HL-60 (cell line): ENCODE results near the gene MS4A2.
"Not testable (repeated sequence)": the region's sequence is repeated elsewhere in the genome, so short reads cannot be mapped to it uniquely, and the experiment has no call there.

Experiments used
- DNase-seq, 2 experiments: peaks; one replicate each; pipeline ENCODE4 v3.0.0-alpha.2; 2010 to 2020; ENCODE audit warnings: low read depth in 1 of 2, low spot score in 1 of 2
- H3K27ac ChIP-seq: fragments of 250-450 bp; sonication (Bioruptor Pico); replicated peaks from 2 replicates; pipeline ENCODE4 v1.5.1; 2020; ENCODE audit warnings: mild to moderate bottlenecking, moderate library complexity
- H3K27me3 ChIP-seq: fragments of 250-450 bp; sonication (Bioruptor Pico); 2 replicates; pipeline ENCODE4 v1.5.1; 2021; ENCODE audit warnings: mild to moderate bottlenecking, moderate library complexity; ENCODE audit not compliant: insufficient read depth, poor library complexity, severe bottlenecking
- H3K4me3 ChIP-seq: replicated peaks from 2 replicates; pipeline ENCODE4 v1.5.1; 2011; ENCODE audit warnings: mild to moderate bottlenecking, control low read depth, low read length; ENCODE audit not compliant: insufficient read depth
- GABPA ChIP-seq: IDR thresholded peaks from 2 replicates; pipeline ENCODE4 v1.6.1; 2012; ENCODE audit warnings: low read depth
- POLR2AphosphoS5 ChIP-seq: IDR thresholded peaks from 2 replicates; pipeline ENCODE4 v1.6.1; 2012; ENCODE audit warnings: low read depth
- SPI1 ChIP-seq: IDR thresholded peaks from 2 replicates; pipeline ENCODE4 v1.6.1; 2012; ENCODE audit warnings: low read depth, mild to moderate bottlenecking, borderline replicate concordance
- TF ChIP-seq, protein P1 (sequence below): IDR thresholded peaks from one replicate; pipeline ENCODE4 v1.5.1; 2011; ENCODE audit warnings: low read length, control low read depth, inconsistent platforms; ENCODE audit not compliant: insufficient read depth
- TF ChIP-seq, protein P2 (sequence below): IDR thresholded peaks from 2 replicates; pipeline ENCODE4 v1.6.1; 2012; ENCODE audit warnings: low read depth; ENCODE audit not compliant: insufficient replicate concordance

Gene MS4A2

GRCh38 chr11:60065801-60066200, 22.7 kb upstream of the MS4A2 start:
- 0 out of 2 replicates have a peak overlapping the region, but pooled peaks have one; percentile 3 for H3K27ac ChIP-seq
- no peak overlapping the region for H3K4me3 ChIP-seq
- no peaks in the 10 kb centered on the region for H3K27me3 ChIP-seq
- TF ChIP-seq GABPA = no peak
- TF ChIP-seq, protein P1, sequence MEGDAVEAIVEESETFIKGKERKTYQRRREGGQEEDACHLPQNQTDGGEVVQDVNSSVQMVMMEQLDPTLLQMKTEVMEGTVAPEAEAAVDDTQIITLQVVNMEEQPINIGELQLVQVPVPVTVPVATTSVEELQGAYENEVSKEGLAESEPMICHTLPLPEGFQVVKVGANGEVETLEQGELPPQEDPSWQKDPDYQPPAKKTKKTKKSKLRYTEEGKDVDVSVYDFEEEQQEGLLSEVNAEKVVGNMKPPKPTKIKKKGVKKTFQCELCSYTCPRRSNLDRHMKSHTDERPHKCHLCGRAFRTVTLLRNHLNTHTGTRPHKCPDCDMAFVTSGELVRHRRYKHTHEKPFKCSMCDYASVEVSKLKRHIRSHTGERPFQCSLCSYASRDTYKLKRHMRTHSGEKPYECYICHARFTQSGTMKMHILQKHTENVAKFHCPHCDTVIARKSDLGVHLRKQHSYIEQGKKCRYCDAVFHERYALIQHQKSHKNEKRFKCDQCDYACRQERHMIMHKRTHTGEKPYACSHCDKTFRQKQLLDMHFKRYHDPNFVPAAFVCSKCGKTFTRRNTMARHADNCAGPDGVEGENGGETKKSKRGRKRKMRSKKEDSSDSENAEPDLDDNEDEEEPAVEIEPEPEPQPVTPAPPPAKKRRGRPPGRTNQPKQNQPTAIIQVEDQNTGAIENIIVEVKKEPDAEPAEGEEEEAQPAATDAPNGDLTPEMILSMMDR = no peak
- no peak for TF ChIP-seq SPI1
- TF ChIP-seq, protein P2, sequence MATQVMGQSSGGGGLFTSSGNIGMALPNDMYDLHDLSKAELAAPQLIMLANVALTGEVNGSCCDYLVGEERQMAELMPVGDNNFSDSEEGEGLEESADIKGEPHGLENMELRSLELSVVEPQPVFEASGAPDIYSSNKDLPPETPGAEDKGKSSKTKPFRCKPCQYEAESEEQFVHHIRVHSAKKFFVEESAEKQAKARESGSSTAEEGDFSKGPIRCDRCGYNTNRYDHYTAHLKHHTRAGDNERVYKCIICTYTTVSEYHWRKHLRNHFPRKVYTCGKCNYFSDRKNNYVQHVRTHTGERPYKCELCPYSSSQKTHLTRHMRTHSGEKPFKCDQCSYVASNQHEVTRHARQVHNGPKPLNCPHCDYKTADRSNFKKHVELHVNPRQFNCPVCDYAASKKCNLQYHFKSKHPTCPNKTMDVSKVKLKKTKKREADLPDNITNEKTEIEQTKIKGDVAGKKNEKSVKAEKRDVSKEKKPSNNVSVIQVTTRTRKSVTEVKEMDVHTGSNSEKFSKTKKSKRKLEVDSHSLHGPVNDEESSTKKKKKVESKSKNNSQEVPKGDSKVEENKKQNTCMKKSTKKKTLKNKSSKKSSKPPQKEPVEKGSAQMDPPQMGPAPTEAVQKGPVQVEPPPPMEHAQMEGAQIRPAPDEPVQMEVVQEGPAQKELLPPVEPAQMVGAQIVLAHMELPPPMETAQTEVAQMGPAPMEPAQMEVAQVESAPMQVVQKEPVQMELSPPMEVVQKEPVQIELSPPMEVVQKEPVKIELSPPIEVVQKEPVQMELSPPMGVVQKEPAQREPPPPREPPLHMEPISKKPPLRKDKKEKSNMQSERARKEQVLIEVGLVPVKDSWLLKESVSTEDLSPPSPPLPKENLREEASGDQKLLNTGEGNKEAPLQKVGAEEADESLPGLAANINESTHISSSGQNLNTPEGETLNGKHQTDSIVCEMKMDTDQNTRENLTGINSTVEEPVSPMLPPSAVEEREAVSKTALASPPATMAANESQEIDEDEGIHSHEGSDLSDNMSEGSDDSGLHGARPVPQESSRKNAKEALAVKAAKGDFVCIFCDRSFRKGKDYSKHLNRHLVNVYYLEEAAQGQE = no peak
- TF ChIP-seq POLR2AphosphoS5 = no peak
- no peak for DNase-seq

DNA sequence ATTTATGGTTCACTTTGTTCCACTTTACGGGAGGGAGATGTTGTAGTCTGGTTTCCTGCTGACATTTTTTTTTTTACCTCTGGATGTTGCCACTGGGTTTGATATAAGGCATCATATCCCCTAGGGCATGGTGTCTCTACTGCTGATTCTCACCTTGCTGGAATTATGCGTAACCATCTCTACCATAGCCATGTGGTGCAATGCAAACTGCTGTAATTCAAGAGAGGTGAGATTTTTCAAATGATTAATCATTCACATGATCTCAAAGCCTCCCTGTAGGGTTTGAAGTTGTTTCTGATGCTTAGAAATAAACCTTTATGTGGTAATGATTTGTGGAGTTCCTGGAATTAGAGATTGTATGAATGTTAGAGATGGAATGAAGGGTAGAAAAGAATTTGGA, 19.0 kb upstream of the MS4A2 start:
- Histone ChIP-seq H3K27ac (no peak overlapping the region), H3K27me3 (no peaks in the 10 kb centered on the region), H3K4me3 (no peak overlapping the region)
- no peak for DNase-seq
- TF ChIP-seq, protein P1 = no peak
- TF ChIP-seq SPI1 (no peak), POLR2AphosphoS5 (no peak), GABPA (no peak)
- TF ChIP-seq, protein P2 = no peak

GRCh38 chr11:60071644-60072043, 16.8 kb upstream of the MS4A2 start:
- not testable (repeated sequence) for H3K27ac ChIP-seq, H3K27me3 ChIP-seq, DNase-seq, H3K4me3 ChIP-seq

GRCh38 chr11:60077216-60077817, 11.1 kb upstream of the MS4A2 start:
- no peak for DNase-seq
- TF ChIP-seq, protein P1 = no peak
- TF ChIP-seq POLR2AphosphoS5 (no peak), GABPA (no peak), SPI1 (no peak)
- TF ChIP-seq, protein P2 = no peak
- Histone ChIP-seq H3K27me3 (no peaks in the 10 kb centered on the region), H3K4me3 (no peak overlapping the region), H3K27ac (no peak overlapping the region)
